Left lung (tissue), 10 donors: Measurements from ENCODE around the gene CDC14B. TPM values are rescaled to one million over a fixed set of nuclear protein-coding genes. Genes with fewer than 3 reads are reported as not detected.

Experiments used
- ATAC-seq: fragments of 200-7000 bp; cut with Tn5 transposase; one replicate; pipeline ENCODE4 v1.9.1; 2020; ENCODE audit warnings: moderate library complexity
- DNase-seq, 4 donors: peaks; one replicate each; pipeline ENCODE4 v3.0.0-alpha.2; 2013 to 2020
- H3K27ac ChIP-seq, 2 donors: fragments of 200-600 bp; sonication (generic) in 1 of 2; one replicate each; pipeline versions ENCODE4 v1.5.0 to v1.8.0; 2020 to 2021
- H3K27me3 ChIP-seq, 2 donors: fragments of 200-600 bp; sonication (generic) in 1 of 2; one replicate each; pipeline versions ENCODE4 v1.5.0 to v1.8.0; 2020 to 2021
- H3K36me3 ChIP-seq, 2 donors: fragments of 200-600 bp; sonication (generic) in 1 of 2; one replicate each; pipeline versions ENCODE4 v1.5.0 to v1.8.0; 2020 to 2021
- H3K4me1 ChIP-seq, 2 donors: fragments of 200-600 bp; one replicate each; pipeline ENCODE4 v1.8.0; 2021
- H3K4me3 ChIP-seq, 2 donors: fragments of 200-600 bp; sonication (generic) in 1 of 2; one replicate each; pipeline versions ENCODE4 v1.5.0 to v1.8.0; 2020 to 2021; ENCODE audit warnings: mild to moderate bottlenecking in 1 of 2
- H3K9me3 ChIP-seq, 2 donors: fragments of 200-600 bp; sonication (generic) in 1 of 2; one replicate each; pipeline versions ENCODE4 v1.5.0 to v1.8.0; 2020 to 2021
- CTCF ChIP-seq, 2 donors: fragments of 200-600 bp; sonication (generic) in 1 of 2; IDR thresholded peaks; one replicate each; pipeline versions ENCODE4 v1.5.0 to v1.8.0; 2021; ENCODE audit warnings: antibody characterized with exemption in 2 of 2
- intact Hi-C, 2 donors: fragments of 100-400 bp; cut with DNase I; formaldehyde crosslinking; loops; one replicate each; pipeline versions ENCODE4 v1.11.2 to v1.14.2; 2022
- polyA plus RNA-seq, 6 donors: library from polyadenylated mRNA; unstranded; fragments of 120-200 nt; gene quantifications; one replicate each; pipeline ENCODE4 v1.2.1, GENCODE V29; 2013; ENCODE audit not compliant: insufficient read length in 6 of 6
- total RNA-seq, 2 donors: library from RNA; stranded (reverse); fragmentation: NEBNext Ultra II Directional; extraction: Animal tissue kit (Norgen Biotek cat#: 25700); gene quantifications; one replicate each; pipeline ENCODE4 v1.2.1, GENCODE V29; 2021
- donor health status: DM: no; HTN: yes; CAD: no.
- donor health status: DM: no; HTN: no; CAD: no.

CDC14B gene
- total and polyA plus RNA-seq, 8 donors, result 10.5 to 20.3 (median 17.9) TPM

GRCh38 chr9:96462541-96462940 lies 157.1 kb downstream of the CDC14B start:
- no peak overlapping the region for H3K27ac ChIP-seq
- DNase-seq (no peak), ATAC-seq (no peak)
- H3K4me1 ChIP-seq, result no peaks in the 10 kb centered on the region
- intact Hi-C loops, result no loop called here
- H3K36me3 ChIP-seq, result peaks cover 0 to 3% of the 10 kb centered on the region in 2 donors
- no peak overlapping the region for H3K4me3 ChIP-seq
- no peak for TF ChIP-seq CTCF (IDR thresholded peaks at IDR 0.05)
- H3K9me3 ChIP-seq, result no peaks in the 10 kb centered on the region
- no peaks in the 10 kb centered on the region for H3K27me3 ChIP-seq

GRCh38 chr9:96461336-96461735 lies 158.3 kb downstream of the CDC14B start:
- H3K27me3 ChIP-seq, result no peaks in the 10 kb centered on the region
- no peak for TF ChIP-seq CTCF (IDR thresholded peaks at IDR 0.05)
- ATAC-seq (no peak), DNase-seq (no peak)
- H3K4me3 ChIP-seq, result no peak overlapping the region
- H3K36me3 ChIP-seq, result no peaks in the 10 kb centered on the region
- intact Hi-C loops, result no loop called here
- H3K4me1 ChIP-seq, result no peaks in the 10 kb centered on the region
- H3K27ac ChIP-seq, result no peak overlapping the region
- H3K9me3 ChIP-seq, result no peaks in the 10 kb centered on the region

GRCh38 chr9:96460882-96461281 lies 158.8 kb downstream of the CDC14B start:
- no peak for TF ChIP-seq CTCF (IDR thresholded peaks at IDR 0.05)
- no peaks in the 10 kb centered on the region for H3K27me3 ChIP-seq
- intact Hi-C loops, result no loop called here
- H3K4me1 ChIP-seq, result no peaks in the 10 kb centered on the region
- ATAC-seq (no peak), DNase-seq (no peak)
- no peak overlapping the region for H3K27ac ChIP-seq
- H3K4me3 ChIP-seq, result no peak overlapping the region
- no peaks in the 10 kb centered on the region for H3K9me3 ChIP-seq
- no peaks in the 10 kb centered on the region for H3K36me3 ChIP-seq

GRCh38 chr9:96460470-96460869 lies 159.2 kb downstream of the CDC14B start:
- Histone ChIP-seq H3K36me3 (no peaks in the 10 kb centered on the region), H3K4me3 (no peak overlapping the region), H3K27me3 (no peaks in the 10 kb centered on the region), H3K9me3 (no peaks in the 10 kb centered on the region), H3K4me1 (no peaks in the 10 kb centered on the region), H3K27ac (no peak overlapping the region)
- TF ChIP-seq CTCF (IDR thresholded peaks at IDR 0.05), result no peak
- intact Hi-C loops, result no loop called here
- ATAC-seq (no peak), DNase-seq (no peak)

- Histone ChIP-seq H3K27me3 (no peaks in the 10 kb centered on the region), H3K36me3 (no peaks in the 10 kb centered on the region), H3K4me3 (no peak overlapping the region), H3K4me1 (no peaks in the 10 kb centered on the region), H3K27ac (no peak overlapping the region), H3K9me3 (no peaks in the 10 kb centered on the region)
- DNase-seq (no peak), ATAC-seq (no peak)
- intact Hi-C loops, result no loop called here
- no peak for TF ChIP-seq CTCF (IDR thresholded peaks at IDR 0.05)
These were observed 160.2 kb downstream of the CDC14B start for GRCh38 chr9:96459268-96460007.
